GM12891 (cell line): ENCODE measurements around the gene GPS1.

Experiments
- PAX5 ChIP-seq: IDR thresholded peaks from 2 replicates; pipeline ENCODE4 v1.6.1; 2011; ENCODE audit warnings: low read length, moderate library complexity, mild to moderate bottlenecking; ENCODE audit not compliant: insufficient read depth, severe bottlenecking
- POLR2A ChIP-seq: IDR thresholded peaks from 2 replicates; pipeline ENCODE4 v1.6.1; 2011; ENCODE audit warnings: low read depth, low read length, control low read depth
- POLR2AphosphoS5 ChIP-seq: IDR thresholded peaks from 2 replicates; pipeline ENCODE4 v1.6.1; 2011; ENCODE audit warnings: low read depth, low read length, control low read depth
- TAF1 ChIP-seq: IDR thresholded peaks from 2 replicates; pipeline ENCODE4 v1.6.1; 2011; ENCODE audit warnings: low read depth, low read length, control low read depth

- TF ChIP-seq POLR2AphosphoS5: no peak
- TF ChIP-seq POLR2A: no peak
- TF ChIP-seq TAF1: no peak
- no peak for TF ChIP-seq PAX5
These were observed 36.5 kb downstream of the GPS1 start for GRCh38 chr17:82087961-82088837.
